HG02981 (cell line): ENCODE measurements around the gene SRGAP1.
"Not testable (repeated sequence)": the region's sequence is repeated elsewhere in the genome, so short reads cannot be mapped to it uniquely, and the experiment has no call there.

ENCODE experiments used
- ATAC-seq: cut with Tn5 transposase; IDR thresholded peaks from one replicate; pipeline ENCODE4 v1.9.1; 2021; ENCODE audit warnings: mild to moderate bottlenecking, moderate library complexity; ENCODE audit not compliant: unreplicated experiment

Gene SRGAP1

GRCh38 chr12:63865448-63865847, 20.9 kb downstream of the SRGAP1 start:
- no peak for ATAC-seq

GRCh38 chr12:63867053-63867452, 22.6 kb downstream of the SRGAP1 start:
- ATAC-seq, result no peak

- no peak for ATAC-seq
Observed at GRCh38 chr12:63869656-63870055, 25.2 kb downstream of the SRGAP1 start.

GRCh38 chr12:63870838-63871237, 26.3 kb downstream of the SRGAP1 start:
- ATAC-seq, result no peak

GRCh38 chr12:63874897-63875480, 30.5 kb downstream of the SRGAP1 start:
- ATAC-seq, result no peak

- ATAC-seq, result no peak
Observed at GRCh38 chr12:63875703-63876102, 31.2 kb downstream of the SRGAP1 start.

GRCh38 chr12:63876980-63877379, 32.5 kb downstream of the SRGAP1 start:
- ATAC-seq, result no peak

GRCh38 chr12:63877693-63878092, 33.2 kb downstream of the SRGAP1 start:
- no peak for ATAC-seq

GRCh38 chr12:63880235-63880634, 35.7 kb downstream of the SRGAP1 start:
- not testable (repeated sequence) for ATAC-seq

- no peak for ATAC-seq
Observed at GRCh38 chr12:63880742-63881263, 36.3 kb downstream of the SRGAP1 start.

GRCh38 chr12:63882844-63883243, 38.3 kb downstream of the SRGAP1 start:
- no peak for ATAC-seq

GRCh38 chr12:63885401-63885800, 40.9 kb downstream of the SRGAP1 start:
- no peak for ATAC-seq

- no peak for ATAC-seq
Observed at GRCh38 chr12:63888908-63889635, 44.6 kb downstream of the SRGAP1 start.

- ATAC-seq, result no peak
Observed at GRCh38 chr12:63889721-63890509, 45.4 kb downstream of the SRGAP1 start.

GRCh38 chr12:63893170-63893569, 48.7 kb downstream of the SRGAP1 start:
- no peak for ATAC-seq

GRCh38 chr12:63894132-63894531, 49.6 kb downstream of the SRGAP1 start:
- no peak for ATAC-seq

- ATAC-seq, result no peak
Observed at GRCh38 chr12:63895841-63896240, 51.3 kb downstream of the SRGAP1 start.

- no peak for ATAC-seq
Observed at GRCh38 chr12:63897931-63898330, 53.4 kb downstream of the SRGAP1 start.

- ATAC-seq, result no peak
Observed at GRCh38 chr12:63898764-63899337, 54.4 kb downstream of the SRGAP1 start.

GRCh38 chr12:63899396-63899795, 54.9 kb downstream of the SRGAP1 start:
- no peak for ATAC-seq
